Measurements from ENCODE around the gene SPEG. TPM values are rescaled to one million over a fixed set of nuclear protein-coding genes. Genes with fewer than 3 reads are reported as not detected.
A peak's percentile ranks its signal among the peaks of the same experiment; 100 is the strongest.

The SPEG gene
- total RNA-seq, 6 experiments from 2014 or later = 0.24 to 1.5 (median 0.48) TPM

GRCh38 chr2:219521066-219521880 is 86.6 kb downstream of the SPEG start:
- no peak for DNase-seq
- H3K27ac ChIP-seq = no peak overlapping the region

GRCh38 chr2:219522111-219523030 is 87.7 kb downstream of the SPEG start:
- no peak overlapping the region for H3K4me3 ChIP-seq

More at GRCh38 chr2:219521066-219521880, 86.6 kb downstream of the SPEG start:
- no peaks in the 10 kb centered on the region for H3K4me1 ChIP-seq
- WGBS (ENCODE audit: insufficient coverage, low coverage, low lambda C conversion rate, missing lambda C conversion rate) = 6% methylated on average over 10 of the region's 14 CpGs
- H3K27me3 ChIP-seq = peaks cover 0 to 23% of the 10 kb centered on the region in 2 donors
- no peaks in the 10 kb centered on the region for H3K36me3 ChIP-seq
- peak in 3 of 4 donors; percentile 17 to 35 (median 26) for TF ChIP-seq CTCF (IDR thresholded peaks at IDR 0.05)
- TF ChIP-seq POLR2A (IDR thresholded peaks at IDR 0.05) = no peak
- intact Hi-C loops (cut with DNase I) = loop anchor here in 1 of 2 donors (10.0 kb wide), 1 partner anchor 116 kb away; no protein-coding TSS in a partner anchor
- no peak overlapping the region for H3K4me3 ChIP-seq
- H3K9me3 ChIP-seq = no peaks in the 10 kb centered on the region
- peak; percentile 6 to 55 (median 40) for ATAC-seq

GRCh38 chr2:219523031-219523671 is 88.5 kb downstream of the SPEG start:
- no peak overlapping the region for H3K4me3 ChIP-seq
- TF ChIP-seq CTCF (IDR thresholded peaks at IDR 0.05) (no peak), POLR2A (IDR thresholded peaks at IDR 0.05) (no peak)
- no peak for DNase-seq
- no peaks in the 10 kb centered on the region for H3K9me3 ChIP-seq
- ATAC-seq = no peak
- no peaks in the 10 kb centered on the region for H3K36me3 ChIP-seq
- WGBS (ENCODE audit: insufficient coverage, low coverage, low lambda C conversion rate, missing lambda C conversion rate) = 15% methylated on average over 17 of the region's 24 CpGs
- H3K27me3 ChIP-seq = peaks cover 0 to 23% of the 10 kb centered on the region in 2 donors
- intact Hi-C loops (cut with DNase I) = loop anchor here in 1 of 2 donors (10.0 kb wide), 1 partner anchor 118 kb away; no protein-coding TSS in a partner anchor
- H3K4me1 ChIP-seq = no peaks in the 10 kb centered on the region
- no peak overlapping the region for H3K27ac ChIP-seq

More at GRCh38 chr2:219522111-219523030, 87.7 kb downstream of the SPEG start:
- ATAC-seq (peak in 1 of 4 donors; percentile 43), DNase-seq (no peak)
- TF ChIP-seq POLR2A (IDR thresholded peaks at IDR 0.05) = no peak
- TF ChIP-seq CTCF (IDR thresholded peaks at IDR 0.05) = no peak
- Histone ChIP-seq H3K36me3 (no peaks in the 10 kb centered on the region), H3K9me3 (no peaks in the 10 kb centered on the region), H3K27ac (no peak overlapping the region), H3K4me1 (no peaks in the 10 kb centered on the region), H3K27me3 (peaks cover 0 to 23% of the 10 kb centered on the region in 2 donors)
- under 1% methylated on average over 21 of the region's 70 CpGs for WGBS (ENCODE audit: insufficient coverage, low coverage, low lambda C conversion rate, missing lambda C conversion rate)
- intact Hi-C loops (cut with DNase I) = loop anchor here in 1 of 2 donors (10.0 kb wide), 1 partner anchor 118 kb away; no protein-coding TSS in a partner anchor

- H3K36me3 ChIP-seq = no peaks in the 10 kb centered on the region
- ATAC-seq (no peak), DNase-seq (no peak)
- no peak for TF ChIP-seq POLR2A (IDR thresholded peaks at IDR 0.05)
- TF ChIP-seq CTCF (IDR thresholded peaks at IDR 0.05) = no peak
- peaks cover 0 to 23% of the 10 kb centered on the region in 2 donors for H3K27me3 ChIP-seq
- H3K27ac ChIP-seq = no peak overlapping the region
- no peaks in the 10 kb centered on the region for H3K9me3 ChIP-seq
- intact Hi-C loops (cut with DNase I) = loop anchor here in 1 of 2 donors (10.0 kb wide), 1 partner anchor 120 kb away; no protein-coding TSS in a partner anchor
- no CpG with 5 or more reads among the region's 2 CpGs for WGBS (ENCODE audit: insufficient coverage, low coverage, low lambda C conversion rate, missing lambda C conversion rate)
- no peak overlapping the region for H3K4me3 ChIP-seq
- no peaks in the 10 kb centered on the region for H3K4me1 ChIP-seq
Observed at GRCh38 chr2:219524817-219525216, 90.2 kb downstream of the SPEG start.

Data from right lobe of liver (tissue), 6 donors.